Loucy (cell line): ENCODE measurements around the gene CDC42EP3.

Experiments
- H2AFZ ChIP-seq: fragments of 200-600 bp; sonication (generic); 2 replicates; pipeline ENCODE4 v1.6.0; 2016; ENCODE audit warnings: antibody characterized with exemption, mild to moderate bottlenecking, low read length, moderate library complexity
- H3F3A ChIP-seq: fragments of 200-600 bp; 2 replicates; pipeline ENCODE4 v1.6.0; 2016; ENCODE audit warnings: antibody characterized with exemption, low read depth, mild to moderate bottlenecking
- H3K27me3 ChIP-seq: fragments of 200-600 bp; sonication (generic); 2 replicates; pipeline ENCODE4 v1.6.1; 2014; ENCODE audit warnings: low read length, mild to moderate bottlenecking; ENCODE audit not compliant: insufficient read depth, poor library complexity, severe bottlenecking
- H3K36me3 ChIP-seq: fragments of 200-600 bp; sonication (generic); 2 replicates; pipeline ENCODE4 v1.6.1; 2016; ENCODE audit warnings: low read length; ENCODE audit not compliant: insufficient read depth
- H3K4me1 ChIP-seq: fragments of 200-600 bp; sonication (generic); 2 replicates; pipeline ENCODE4 v1.5.1; 2014; ENCODE audit warnings: low read length, mild to moderate bottlenecking; ENCODE audit not compliant: insufficient read depth, poor library complexity, severe bottlenecking
- H3K4me2 ChIP-seq: fragments of 200-600 bp; sonication (generic); 2 replicates; pipeline ENCODE4 v1.6.0; 2014; ENCODE audit warnings: antibody characterized with exemption, low read length, low read depth, mild to moderate bottlenecking; ENCODE audit not compliant: poor library complexity, severe bottlenecking
- H3K4me3 ChIP-seq: fragments of 200-600 bp; sonication (generic); 2 replicates; pipeline ENCODE4 v1.5.1; 2014; ENCODE audit warnings: low read length, mild to moderate bottlenecking, mixed read lengths; ENCODE audit not compliant: poor library complexity, severe bottlenecking
- H3K79me2 ChIP-seq: fragments of 200-600 bp; sonication (generic); 2 replicates; pipeline ENCODE4 v1.6.1; 2014; ENCODE audit warnings: low read length; ENCODE audit not compliant: insufficient read depth
- H3K9ac ChIP-seq: fragments of 200-600 bp; sonication (generic); 2 replicates; pipeline ENCODE4 v1.6.0; 2014; ENCODE audit warnings: mild to moderate bottlenecking, low read depth, low read length, moderate library complexity; ENCODE audit not compliant: poor library complexity, severe bottlenecking
- H3K9me2 ChIP-seq: fragments of 200-600 bp; sonication (generic); replicated peaks from 2 replicates; pipeline ENCODE4 v1.6.1; 2016; ENCODE audit warnings: low read depth, low read length, mixed read lengths
- H3K9me3 ChIP-seq: fragments of 200-600 bp; sonication (generic); 2 replicates; pipeline ENCODE4 v1.6.1; 2014; ENCODE audit warnings: mild to moderate bottlenecking, antibody characterized with exemption, low read length, low read depth; ENCODE audit not compliant: insufficient read depth
- H4K20me1 ChIP-seq: fragments of 200-600 bp; sonication (generic); 2 replicates; pipeline ENCODE4 v1.6.0; 2014; ENCODE audit warnings: antibody characterized with exemption, low read length, mild to moderate bottlenecking; ENCODE audit not compliant: insufficient read depth, poor library complexity, severe bottlenecking
- CTCF ChIP-seq: fragments of 200-600 bp; sonication (generic); conservative IDR thresholded peaks from 2 replicates; pipeline ENCODE4 v1.5.1; 2014; ENCODE audit warnings: mild to moderate bottlenecking, antibody characterized with exemption, low read length
- EZH2phosphoT487 ChIP-seq: fragments of 200-600 bp; IDR thresholded peaks from 2 replicates; pipeline ENCODE4 v1.6.1; 2018; ENCODE audit warnings: antibody characterized with exemption, mild to moderate bottlenecking, moderate library complexity, borderline replicate concordance

Gene CDC42EP3

DNA sequence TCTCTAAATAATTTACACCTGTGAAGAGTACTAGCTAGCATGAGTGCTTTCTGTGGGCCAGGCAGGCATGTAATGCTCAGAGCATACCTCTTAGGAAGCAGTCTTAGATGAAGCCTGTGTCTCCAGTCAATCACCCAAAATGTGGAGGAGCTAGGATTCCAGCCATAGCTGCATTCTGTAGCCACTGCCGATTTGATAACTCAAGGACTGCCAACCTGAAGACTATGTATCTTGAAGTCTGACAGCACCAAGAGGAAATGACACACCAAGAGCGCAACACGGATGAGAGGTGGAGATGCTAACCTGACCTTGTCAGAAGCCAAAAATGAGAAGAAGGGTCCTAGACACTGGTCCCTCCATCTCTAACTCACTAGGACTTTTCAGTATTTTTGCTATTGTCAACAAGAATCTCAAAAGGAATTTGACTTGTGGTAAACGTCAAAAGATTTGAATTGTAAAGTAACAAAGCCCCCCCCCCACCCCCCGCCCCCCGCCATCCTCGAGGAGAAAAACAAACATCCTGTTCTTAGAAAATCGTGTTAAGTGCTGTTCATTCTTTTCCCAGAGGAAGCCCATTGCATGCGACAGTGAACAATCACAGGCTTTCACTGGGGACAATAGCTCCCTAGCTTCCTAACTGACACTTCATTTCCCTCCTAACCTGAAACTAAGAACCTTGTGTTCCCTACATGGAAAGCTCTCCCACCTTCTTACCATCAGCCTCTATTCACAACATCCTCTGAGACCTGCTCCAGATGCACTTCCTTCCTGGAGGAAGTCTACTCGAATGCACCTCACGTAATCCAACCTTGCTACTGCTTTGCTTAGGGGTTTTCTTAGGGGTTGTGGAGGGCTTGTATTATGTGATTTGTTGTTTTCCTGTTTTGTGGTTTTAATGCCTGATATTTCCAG lies 14.7 kb downstream of the CDC42EP3 start:
- TF ChIP-seq CTCF, result no peak
- TF ChIP-seq EZH2phosphoT487, result no peak
- no peak overlapping the region for H3K4me3 ChIP-seq
- H3K4me1 ChIP-seq, result peaks cover 52% of the 10 kb centered on the region
- no peak overlapping the region for H3K4me2 ChIP-seq
- peaks cover 25% of the 10 kb centered on the region for H4K20me1 ChIP-seq
- no peaks in the 10 kb centered on the region for H3K27me3 ChIP-seq
- no peak overlapping the region for H3K9ac ChIP-seq
- H3F3A ChIP-seq, result no peaks in the 10 kb centered on the region
- peaks cover 95% of the 10 kb centered on the region for H3K79me2 ChIP-seq
- no peaks in the 10 kb centered on the region for H3K9me2 ChIP-seq
- H3K36me3 ChIP-seq, result peaks cover 3% of the 10 kb centered on the region; the same call in 1 of the 2 replicates
- no peaks in the 10 kb centered on the region for H3K9me3 ChIP-seq
- H2AFZ ChIP-seq, result no peak overlapping the region

GRCh38 chr2:37654932-37655841 lies 16.3 kb downstream of the CDC42EP3 start:
- Histone ChIP-seq H3F3A (no peaks in the 10 kb centered on the region), H3K79me2 (peaks cover 95% of the 10 kb centered on the region), H2AFZ (no peak overlapping the region), H3K9me3 (no peaks in the 10 kb centered on the region), H4K20me1 (peaks cover 19% of the 10 kb centered on the region), H3K27me3 (no peaks in the 10 kb centered on the region), H3K4me2 (no peak overlapping the region), H3K4me1 (peaks cover 58% of the 10 kb centered on the region), H3K36me3 (peaks cover 3% of the 10 kb centered on the region; the same call in 1 of the 2 replicates), H3K9ac (peak overlapping the region; percentile 27), H3K9me2 (no peaks in the 10 kb centered on the region), H3K4me3 (no peak overlapping the region)
- TF ChIP-seq EZH2phosphoT487, result no peak
- TF ChIP-seq CTCF, result no peak

GRCh38 chr2:37654419-37654818 lies 17.0 kb downstream of the CDC42EP3 start:
- no peak overlapping the region for H3K4me2 ChIP-seq
- peaks cover 60% of the 10 kb centered on the region for H3K4me1 ChIP-seq
- H3K9ac ChIP-seq, result peak overlapping the region; percentile 42
- no peaks in the 10 kb centered on the region for H3K9me3 ChIP-seq
- no peaks in the 10 kb centered on the region for H3F3A ChIP-seq
- no peak overlapping the region for H2AFZ ChIP-seq
- peaks cover 3% of the 10 kb centered on the region; the same call in 1 of the 2 replicates for H3K36me3 ChIP-seq
- peaks cover 17% of the 10 kb centered on the region for H4K20me1 ChIP-seq
- peaks cover 95% of the 10 kb centered on the region for H3K79me2 ChIP-seq
- H3K27me3 ChIP-seq, result no peaks in the 10 kb centered on the region
- TF ChIP-seq EZH2phosphoT487 (no peak), CTCF (no peak)
- no peak overlapping the region for H3K4me3 ChIP-seq
- H3K9me2 ChIP-seq, result no peaks in the 10 kb centered on the region
